ENCODE results near the gene KLF2.

- TF ChIP-seq POLR2A (IDR thresholded peaks at IDR 0.05; ENCODE audit: low read depth, low read length) = no peak
- TF ChIP-seq TAF1 (IDR thresholded peaks at IDR 0.05; ENCODE audit: low read depth, low read length) = no peak
- TF ChIP-seq POLR2AphosphoS5 (IDR thresholded peaks at IDR 0.05; ENCODE audit: low read depth, low read length) = no peak
- TF ChIP-seq SPI1 (IDR thresholded peaks at IDR 0.05; ENCODE audit: low read depth, low read length) = no peak
- TF ChIP-seq POU2F2 (IDR thresholded peaks at IDR 0.05; ENCODE audit: low read depth, low read length) = no peak
Measured at GRCh38 chr19:16377521-16377920, 52.9 kb downstream of the KLF2 start.
